CD4-positive, alpha-beta T cell treated with Interleukin-17A for 4 hours (primary cell): ENCODE data around the gene DHX15.

ENCODE experiments used
- DNase-seq: peaks from one replicate; pipeline ENCODE4 v3.0.0-alpha.2; 2020; ENCODE audit warnings: mixed read lengths

DHX15 gene

DNA sequence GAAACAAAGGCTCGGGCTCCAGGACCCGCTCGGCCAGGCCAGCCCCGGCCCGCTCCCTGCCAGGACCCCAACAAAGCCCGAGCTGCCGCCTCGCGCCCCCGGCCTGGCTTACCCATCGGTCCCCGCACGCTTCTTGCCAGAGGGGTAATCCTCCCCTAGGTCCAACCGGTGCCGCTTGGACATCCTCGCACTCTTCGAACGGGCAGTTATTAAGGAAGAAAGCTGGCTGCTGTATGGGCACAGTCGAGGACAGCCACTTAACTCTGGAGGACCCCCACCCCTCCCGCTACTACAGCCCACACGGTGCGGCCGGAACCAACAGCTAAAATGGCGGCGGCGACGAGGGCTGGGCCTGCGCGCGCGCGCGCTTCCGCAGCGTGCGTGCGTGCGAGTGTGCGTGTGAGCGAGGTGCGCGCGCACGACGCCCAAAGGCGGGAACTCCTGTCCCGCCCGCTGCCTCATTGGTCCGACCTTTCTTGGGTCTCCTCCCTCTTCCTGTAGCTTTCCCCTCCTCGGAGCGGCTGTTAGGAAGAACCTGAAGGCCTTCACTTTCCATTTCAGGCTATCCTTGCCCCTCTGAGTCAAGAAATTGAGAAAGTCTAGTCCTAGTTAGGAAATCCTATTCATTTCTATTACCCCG is at the start of gene DHX15:
Gene DHX15, minus strand, starts transcription at position 344 of the 640 bp plus-strand sequence. Its CDS starts 161 bp downstream, at position 183.
- DNase-seq = peak; percentile 95

DNA sequence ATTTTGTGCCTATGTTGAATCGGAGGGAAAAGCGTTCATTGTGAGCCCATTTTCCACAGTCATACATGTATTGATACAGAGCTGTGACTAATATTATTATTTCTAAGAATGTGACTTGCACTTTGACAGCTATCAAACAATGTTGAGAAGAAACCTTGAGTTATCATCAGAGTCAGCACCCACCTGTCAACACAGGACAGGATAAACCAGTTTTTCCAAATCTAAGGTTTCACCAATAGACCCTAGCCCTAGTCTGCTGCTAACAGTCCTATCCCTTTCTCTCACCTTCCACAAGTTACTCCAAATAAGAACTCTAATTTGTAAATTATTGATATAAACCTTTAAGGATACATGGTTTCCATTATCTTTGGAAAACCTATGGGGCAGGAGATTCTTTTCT is 47.7 kb upstream of the DHX15 start:
- no peak for DNase-seq

DNA sequence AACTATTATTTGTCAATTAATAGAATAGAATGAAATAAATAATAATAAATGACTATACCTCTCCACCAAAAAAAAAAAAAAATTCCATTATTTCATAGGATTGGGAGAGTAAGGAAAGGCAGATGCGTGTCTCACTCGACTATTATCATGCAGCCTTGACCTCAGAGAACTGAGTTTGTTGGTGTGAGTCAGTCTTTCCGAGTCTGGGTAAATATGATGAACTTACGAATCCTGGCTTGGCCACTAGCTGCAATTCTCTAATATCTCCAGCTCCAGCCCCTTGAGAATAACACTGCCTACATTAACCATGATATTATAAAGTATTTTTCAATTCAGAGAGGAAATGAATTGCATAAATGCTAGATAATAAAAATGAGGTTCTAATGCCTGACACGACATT is 46.6 kb upstream of the DHX15 start:
- DNase-seq = no peak

DNA sequence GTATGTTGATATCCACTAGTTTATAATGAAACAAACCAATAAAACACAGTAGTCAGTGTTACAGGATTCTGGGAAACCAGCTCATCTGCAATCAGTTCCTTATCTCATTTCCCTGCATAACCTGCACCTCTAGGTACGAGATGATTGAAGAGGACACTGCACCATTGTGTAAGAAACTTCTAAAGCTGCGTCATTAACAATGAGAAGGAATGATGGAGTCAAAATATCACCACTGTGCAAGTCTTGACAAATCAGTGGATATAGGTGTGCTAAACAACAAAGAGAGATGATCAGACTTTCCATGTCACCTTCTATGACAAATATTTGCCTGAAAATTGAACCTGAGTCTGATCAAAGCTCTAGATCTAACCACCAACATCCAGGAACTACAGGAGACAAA is 40.7 kb upstream of the DHX15 start:
- no peak for DNase-seq

DNA sequence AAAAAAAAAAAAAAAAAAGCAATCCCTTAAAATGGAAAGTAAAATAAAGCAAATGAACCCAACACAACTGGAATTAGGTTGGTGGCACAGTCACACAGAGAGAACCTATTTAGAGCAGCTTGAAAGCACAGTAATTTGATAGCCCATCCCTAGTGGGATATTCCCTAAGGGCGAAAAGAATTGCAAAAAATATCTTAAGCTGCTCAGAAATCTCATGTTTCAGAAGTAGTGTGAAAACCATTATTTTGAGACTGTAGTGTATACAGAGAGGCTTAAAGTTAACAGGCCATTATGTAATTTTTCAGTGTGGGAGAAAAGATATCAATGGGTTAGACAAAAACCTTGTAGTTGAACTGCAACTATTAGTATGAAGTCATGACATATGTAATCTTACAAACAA is 40.0 kb upstream of the DHX15 start:
- no peak for DNase-seq

DNA sequence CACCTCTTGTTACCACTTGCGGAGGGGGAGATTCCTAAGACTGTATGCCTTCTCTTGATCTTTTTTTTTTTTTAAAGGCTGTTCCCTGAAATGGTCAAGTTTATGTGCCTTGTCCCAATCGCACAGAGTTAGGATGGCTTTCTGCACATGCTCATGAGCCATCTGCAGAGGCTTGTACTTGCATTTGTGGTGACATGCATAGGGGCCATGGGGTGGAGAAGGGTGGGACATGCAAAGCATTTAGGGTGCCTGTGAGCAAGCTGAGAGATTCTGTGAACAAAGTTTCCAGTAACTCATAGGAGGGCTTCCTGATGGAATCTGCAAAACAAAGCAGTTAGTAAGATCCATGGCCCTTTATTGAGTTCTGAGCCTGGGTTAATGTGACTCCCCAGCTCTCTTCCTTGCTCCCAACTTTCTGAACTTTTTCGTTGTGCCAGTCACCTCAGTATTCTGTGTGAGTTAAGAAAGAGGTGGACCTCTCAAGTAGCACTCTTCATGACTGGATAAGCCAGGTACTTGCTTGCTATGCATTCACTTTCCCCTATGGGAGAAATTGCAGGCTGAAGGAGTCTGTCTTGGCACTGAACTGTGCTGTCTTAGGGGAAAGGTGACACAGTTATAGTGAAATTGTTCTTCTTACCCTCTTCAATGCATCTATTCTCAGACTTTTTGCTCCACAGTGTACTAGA is 37.9 kb upstream of the DHX15 start:
- no peak for DNase-seq

DNA sequence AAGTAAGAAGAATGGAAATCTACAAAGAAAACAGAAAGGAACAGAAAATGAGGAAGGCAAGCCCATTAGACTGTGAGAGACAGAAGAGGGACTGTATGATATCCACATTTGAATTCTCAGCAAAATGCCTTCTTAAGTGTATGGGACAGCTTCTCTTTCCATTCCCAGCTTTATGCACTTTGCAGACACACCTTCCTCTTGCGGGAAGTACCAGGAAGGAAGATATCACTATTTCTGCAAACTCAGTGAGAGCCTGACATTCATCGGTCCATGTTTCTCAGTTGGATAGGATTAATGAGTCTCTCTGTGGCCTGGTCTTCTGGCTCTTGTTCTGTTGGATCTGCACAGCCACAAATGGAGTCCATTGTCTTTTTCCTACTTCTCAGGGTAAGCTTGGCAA is 31.6 kb upstream of the DHX15 start:
- DNase-seq = no peak

DNA sequence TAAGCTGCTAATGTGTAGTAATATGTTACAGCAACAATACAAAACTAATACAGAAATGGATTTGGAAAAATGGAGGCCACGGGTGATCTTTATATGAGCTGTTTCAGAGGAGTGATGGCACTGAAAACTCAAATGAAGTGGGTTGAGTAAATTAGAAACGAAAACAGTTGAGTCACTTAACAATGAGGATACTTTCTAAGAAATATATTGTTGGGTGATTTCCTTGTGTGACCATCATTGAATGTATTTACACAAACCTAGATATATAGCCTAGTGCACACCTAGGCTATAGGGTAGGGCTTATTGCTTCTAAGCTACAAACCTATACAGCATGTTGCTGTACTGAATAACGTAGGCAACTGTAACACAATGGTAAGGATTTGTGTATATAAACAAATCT is 30.5 kb upstream of the DHX15 start:
- no peak for DNase-seq

DNA sequence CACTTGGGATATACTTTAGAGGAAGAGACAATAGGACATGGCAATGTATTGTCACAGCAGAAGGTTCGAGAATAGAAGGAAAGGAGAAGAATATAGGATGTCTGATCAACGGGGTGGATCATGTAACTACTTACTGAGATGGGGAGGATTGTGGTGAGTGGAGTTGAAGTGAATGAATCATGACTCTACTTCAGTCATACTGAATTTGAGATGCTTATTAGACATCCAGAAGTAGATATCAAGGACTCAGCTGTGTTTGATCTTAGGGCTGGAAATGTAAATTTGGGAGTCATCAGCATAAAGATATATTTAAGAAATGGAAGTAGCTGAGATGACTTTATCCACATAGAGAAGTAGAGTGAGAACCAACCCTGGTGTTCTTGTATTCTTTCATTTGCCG is 29.1 kb upstream of the DHX15 start:
- no peak for DNase-seq

DNA sequence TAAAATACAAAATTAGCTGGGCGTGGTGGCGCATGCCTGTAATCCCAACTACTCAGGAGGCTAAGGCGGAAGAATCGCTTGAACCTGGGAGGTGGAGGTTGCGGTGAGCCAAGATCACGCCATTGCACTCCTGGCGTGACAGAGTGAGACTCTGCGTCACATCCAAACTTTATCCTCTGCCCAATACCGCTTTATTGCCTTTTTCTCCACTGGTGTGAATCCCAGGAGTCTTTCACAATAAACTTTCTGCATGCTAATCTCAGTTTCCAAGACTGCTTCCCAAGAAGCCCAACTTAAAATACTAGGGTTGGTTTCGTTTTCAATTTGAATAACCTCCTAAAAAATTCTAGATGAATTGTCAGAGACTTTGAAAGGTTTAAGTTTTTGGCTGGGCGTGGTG is 27.2 kb upstream of the DHX15 start:
- DNase-seq = no peak

DNA sequence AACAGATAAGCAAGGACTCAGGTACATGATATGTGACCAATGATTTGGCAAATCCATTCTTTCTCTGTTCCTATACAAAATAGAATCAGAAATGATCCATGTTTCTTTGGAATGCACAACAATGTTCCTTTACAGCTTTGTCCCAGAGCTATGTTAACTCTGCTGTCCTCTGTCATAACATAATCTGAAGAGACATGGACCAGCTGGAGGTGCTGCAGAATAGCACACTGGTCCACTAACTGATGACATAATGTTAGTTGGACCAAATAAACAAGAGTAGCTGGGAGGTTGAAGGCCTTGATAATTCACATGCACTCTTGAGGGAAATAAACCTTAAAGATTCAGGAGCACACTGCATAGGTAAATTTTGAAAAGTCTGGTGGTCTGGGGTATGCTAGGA is 23.0 kb upstream of the DHX15 start:
- no peak for DNase-seq

DNA sequence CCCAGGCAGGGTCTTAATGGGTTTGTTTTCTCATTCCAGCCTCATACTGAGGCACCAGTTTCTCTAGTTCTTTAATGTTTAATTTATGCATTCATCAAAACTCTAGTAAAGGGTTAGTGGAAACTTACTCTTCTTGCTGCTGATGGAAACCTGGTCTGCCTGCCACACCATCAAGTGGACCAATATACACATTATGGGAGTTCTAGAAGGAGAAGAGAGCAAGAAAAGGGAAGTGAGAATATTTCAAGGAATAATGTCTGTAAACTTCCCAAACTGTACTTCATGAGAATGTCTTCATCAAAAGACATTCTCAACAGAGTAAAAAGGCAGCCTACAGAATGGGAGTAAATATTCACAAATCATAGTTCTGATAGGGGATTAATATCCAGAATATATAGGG is 20.9 kb upstream of the DHX15 start:
- DNase-seq = no peak

DNA sequence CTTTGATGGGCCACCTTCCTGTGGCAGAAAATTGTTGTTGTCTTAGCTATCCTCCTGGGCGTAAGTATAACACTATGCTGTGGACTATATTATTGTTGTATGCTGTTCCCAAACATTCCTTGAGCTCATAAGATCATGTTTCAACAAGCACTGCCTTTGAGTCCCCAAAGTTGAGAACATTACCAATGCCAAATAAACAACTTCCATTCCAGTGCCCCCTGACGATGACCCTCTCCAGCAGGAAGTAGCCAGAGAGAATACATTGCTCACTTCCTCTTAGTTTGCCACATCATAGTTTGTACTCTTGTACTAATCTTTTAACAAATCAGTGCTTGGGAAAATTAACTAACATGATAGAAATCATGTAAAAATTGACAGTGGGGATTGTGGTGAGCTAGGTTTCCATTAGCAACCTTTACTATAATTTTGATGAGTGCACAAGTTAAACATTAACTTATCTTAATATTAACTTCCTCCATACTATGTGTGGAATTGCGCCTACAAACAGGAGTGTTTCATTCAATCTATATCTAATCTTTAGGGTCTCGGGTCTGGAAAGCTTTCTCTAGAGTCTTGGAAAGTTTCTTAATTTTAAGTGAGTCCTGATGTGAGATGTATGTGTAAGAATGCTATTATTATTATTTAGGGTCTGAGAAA is 20.3 kb upstream of the DHX15 start:
- no peak for DNase-seq

DNA sequence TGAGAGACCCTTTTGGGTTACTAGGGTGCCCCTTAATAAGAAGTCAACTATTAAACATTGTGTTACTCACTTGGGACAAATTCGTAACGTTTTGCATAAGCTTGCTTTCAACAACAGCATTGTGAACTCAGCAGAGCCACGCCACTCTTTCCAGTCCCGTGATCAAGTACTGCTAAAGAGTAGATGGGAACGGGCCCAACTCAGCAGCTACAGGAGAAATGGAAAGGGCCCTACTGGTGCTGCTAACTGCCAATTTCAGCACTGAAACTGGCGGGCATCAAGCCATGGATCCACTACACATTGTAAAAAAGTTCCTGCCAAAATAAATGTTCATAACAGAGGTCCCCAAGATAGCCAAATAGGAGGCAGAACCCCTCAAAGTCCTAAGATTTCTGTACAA is 19.0 kb upstream of the DHX15 start:
- DNase-seq = no peak

DNA sequence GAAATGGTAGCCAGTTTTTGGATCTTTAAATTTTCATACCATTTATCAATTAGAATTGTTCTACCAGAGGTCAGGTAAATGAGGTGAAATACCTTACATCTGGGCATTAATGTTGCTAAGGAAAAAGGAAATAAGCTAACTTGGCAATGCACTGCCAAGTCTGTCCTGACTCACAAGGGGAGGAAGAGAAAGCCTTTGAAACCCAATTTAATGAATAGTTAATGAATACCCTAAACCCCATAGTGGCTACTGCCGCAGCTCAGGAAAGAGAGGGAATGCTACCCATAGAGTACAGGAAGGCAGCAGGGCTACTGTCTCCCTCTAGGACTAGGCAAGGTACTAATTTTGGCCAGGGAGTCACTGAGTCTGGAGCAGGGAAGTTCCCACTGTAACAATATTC is 16.8 kb upstream of the DHX15 start:
- DNase-seq = no peak

DNA sequence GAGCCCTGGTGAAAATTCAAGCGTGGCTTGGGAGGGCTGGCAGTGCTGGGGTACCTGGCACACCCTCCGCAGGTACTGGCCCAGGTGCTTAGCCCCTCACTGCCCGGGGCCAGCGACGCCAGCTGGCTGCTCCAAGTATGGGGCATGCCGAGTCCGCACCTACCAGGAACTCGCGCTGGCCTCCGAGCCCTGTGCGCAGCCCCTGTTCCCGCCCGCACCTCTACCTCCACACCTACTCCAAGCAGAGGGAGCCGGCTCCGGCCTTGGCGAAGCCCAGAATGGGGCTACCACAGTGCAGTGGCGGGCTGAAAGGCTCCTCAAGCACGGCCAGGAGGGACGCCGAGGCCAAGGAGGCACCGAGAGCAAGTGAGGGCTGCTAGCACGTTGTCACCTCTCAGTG is 14.9 kb upstream of the DHX15 start:
- DNase-seq = no peak

DNA sequence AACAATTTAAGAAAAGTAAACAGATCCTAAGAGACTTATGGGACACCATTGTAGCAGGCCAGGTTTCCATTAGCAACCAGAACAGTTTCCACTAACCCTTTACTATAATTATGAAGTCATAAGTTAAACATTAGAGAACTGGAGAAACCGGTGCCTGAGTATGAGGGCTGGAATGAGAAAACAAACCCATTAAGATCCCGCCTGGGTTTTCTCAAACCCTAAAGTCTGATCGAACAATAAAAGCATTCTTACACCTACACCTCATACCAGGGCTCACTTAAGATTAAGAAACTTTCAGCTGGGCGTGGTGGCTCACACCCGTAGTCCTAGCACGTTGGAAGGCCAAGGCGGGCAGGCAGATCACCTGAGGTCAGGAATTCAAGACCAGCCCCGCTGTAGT is 13.7 kb upstream of the DHX15 start:
- DNase-seq = no peak

DNA sequence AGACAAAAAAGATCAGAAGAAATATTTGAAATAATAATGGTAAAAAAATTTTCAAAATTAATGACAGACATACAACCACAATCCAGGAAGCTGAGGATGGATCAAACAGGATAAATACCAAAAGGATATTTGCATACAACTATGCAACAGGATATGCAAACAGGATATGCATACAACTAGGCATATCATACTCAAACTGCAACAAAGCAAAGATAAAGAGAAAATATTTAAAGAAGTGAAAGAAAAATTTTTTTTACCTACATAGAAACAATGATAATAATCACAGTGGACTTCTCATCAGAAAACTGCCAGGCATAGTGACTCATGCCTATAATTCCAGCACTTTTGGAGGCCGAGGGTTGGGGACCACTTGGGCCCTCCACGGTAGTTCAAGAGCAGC is 11.3 kb upstream of the DHX15 start:
- no peak for DNase-seq

DNA sequence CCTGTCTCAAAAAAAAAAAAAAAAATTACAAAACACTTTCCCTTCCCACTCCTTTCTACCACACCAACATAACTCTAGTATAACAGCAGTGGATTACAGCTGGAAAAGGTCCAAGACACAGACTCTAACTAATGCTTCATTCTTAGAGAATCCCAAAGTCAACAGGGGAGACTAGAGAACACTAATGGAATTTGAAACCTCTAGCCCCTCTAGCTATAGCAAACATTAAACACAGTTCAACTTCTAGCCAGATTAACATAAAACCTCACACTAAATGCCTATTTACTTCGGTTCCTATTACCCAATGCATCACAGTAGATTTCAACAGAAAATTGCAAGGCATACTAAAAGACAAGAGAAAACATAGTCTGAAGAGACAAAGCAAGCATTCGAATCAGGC is 10.5 kb upstream of the DHX15 start:
- DNase-seq = no peak

DNA sequence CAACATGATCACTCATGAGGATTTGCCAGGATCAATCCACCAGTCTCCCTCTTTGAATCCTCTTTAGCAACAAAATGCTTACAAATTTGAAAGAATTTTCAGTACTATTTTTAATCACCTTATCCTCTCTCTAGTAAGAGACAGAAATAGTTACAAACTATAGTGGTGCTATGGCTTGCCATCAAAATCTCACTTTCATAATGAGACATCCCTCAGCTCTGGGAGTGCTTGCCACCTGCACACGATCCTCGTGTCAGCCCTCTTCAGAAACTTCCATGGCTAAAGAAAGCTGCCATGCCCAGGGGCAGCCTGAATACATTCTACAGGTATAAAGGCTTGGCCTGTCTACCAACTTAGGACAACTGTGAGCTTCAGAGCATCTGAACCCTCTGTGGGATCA is 5.1 kb upstream of the DHX15 start:
- DNase-seq = no peak

DNA sequence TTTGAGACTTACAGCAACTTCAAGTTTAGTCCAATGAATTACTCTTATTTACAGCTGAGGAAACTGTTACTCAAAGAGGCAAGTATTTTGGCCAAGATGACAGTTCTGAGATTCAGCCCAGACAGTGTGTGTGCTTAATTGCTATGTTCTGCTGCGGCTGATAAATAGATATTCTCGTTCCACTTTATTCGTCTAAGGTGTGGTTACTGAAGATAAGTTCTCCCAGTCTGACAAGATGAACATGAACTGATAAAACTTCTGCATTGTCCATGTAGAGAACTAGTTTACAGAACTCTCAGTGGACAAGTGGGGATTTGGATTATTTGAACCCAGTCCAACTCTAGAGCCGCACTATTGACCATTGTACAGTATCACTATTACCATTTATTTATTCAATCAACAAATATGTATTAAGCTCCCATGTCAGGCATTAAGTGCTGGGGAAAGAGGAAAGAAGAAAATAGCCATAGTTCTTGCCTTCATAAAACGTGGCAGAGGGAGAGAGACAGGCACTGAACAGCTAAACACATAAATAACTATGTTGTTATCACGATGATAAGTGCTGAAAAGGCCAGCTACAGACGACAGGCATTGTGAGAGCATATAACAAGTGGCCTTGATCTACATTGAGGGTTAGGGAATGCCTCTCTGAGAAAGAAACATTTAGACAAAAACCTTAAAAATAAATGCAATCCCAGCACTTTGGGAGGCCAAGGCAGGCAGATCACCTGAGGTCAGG is 4.0 kb upstream of the DHX15 start:
- DNase-seq = no peak

DNA sequence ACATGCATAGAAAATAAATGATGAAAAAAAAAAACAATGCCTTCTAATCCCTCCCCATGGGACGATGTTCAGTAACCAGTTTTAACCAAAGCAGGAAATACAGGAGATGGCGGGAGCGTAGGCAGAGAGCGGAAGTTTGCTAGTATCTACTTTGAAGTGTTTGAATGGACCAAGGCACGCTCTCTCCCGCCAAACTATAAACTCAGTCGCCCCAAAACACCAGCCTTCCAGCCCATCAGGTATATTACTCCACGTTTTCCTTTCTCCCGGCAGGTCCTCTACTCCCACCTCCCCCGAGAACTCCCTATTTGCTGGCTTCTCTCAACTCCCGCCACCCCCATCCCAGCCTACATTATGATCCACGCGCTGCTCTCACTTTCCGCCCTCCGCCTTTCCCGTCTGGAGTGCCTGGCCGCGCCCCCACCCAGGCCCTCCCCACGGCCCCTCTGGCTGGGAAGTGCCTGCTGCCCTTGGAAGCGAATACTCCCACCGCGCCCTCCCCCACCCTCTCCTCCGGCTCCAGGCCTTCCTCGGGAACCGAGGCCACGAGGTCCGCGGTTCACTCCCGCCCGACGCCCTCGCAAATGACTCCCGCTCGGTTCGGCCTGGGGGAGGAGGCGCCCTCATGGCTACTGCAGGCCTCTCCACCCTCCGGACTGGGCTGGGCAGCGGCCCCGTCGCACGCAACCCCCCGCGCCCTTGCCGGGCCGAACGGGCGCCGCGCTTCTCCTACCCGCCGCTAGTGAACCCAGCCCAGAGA is 723 bp downstream of the DHX15 start:
- DNase-seq = peak; percentile 43

DNA sequence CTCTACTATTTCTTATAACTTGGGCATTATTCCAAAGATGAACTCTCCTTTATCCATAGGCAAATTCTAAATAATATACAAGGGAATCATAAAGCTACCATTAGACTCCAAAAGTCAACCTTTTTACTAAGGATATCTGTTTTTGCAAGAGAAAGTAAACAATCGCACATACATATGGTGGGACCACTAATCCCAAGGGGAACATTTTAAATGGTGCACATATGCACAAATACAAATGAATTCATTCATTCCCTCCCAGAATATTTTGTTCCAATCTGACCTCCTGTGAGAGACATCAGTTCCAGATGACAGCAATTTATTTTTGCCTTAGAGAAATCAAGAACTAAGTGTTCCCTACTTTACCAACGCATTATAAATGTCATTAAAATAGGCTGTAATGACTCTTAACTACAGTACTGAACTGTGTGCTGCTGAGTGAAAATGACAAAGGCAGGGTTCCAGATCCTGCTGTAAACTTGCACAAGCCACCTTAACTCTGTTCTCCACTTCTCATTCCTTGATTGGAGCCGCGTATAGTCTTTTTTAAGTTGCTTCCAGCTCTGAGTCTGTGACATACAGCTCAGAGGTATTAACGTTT is 2.0 kb downstream of the DHX15 start:
- DNase-seq = no peak
